Chondrocyte (in vitro differentiated cells): ENCODE data around the gene UTP4. TPM values are rescaled to one million over a fixed set of nuclear protein-coding genes. Genes with fewer than 3 reads are reported as not detected.

Experiments used
- DNase-seq: peaks from one replicate; pipeline ENCODE4 v3.0.0; 2021; ENCODE audit warnings: mixed read lengths, low spot score
- H3K27ac Mint-ChIP-seq: one replicate; pipeline ENCODE4 v1.8.0; 2021; ENCODE audit warnings: mild to moderate bottlenecking, moderate library complexity, mixed read lengths; ENCODE audit not compliant: unreplicated experiment
- H3K27me3 Mint-ChIP-seq: 2 replicates; pipeline ENCODE4 v1.8.0; 2021; ENCODE audit warnings: low read depth, mixed read lengths
- H3K36me3 Mint-ChIP-seq: 2 replicates; pipeline ENCODE4 v1.8.0; 2021; ENCODE audit warnings: low read depth, mixed read lengths
- H3K4me1 Mint-ChIP-seq: 2 replicates; pipeline ENCODE4 v1.8.0; 2021; ENCODE audit warnings: low read depth, mild to moderate bottlenecking, mixed read lengths
- H3K4me3 Mint-ChIP-seq: one replicate; pipeline ENCODE4 v1.8.0; 2021; ENCODE audit warnings: mild to moderate bottlenecking, moderate library complexity, mixed read lengths; ENCODE audit not compliant: unreplicated experiment
- H3K9me3 Mint-ChIP-seq: 2 replicates; pipeline ENCODE4 v1.8.0; 2021; ENCODE audit warnings: low read depth, mixed read lengths
- long read RNA-seq: library from polyadenylated mRNA; stranded (forward); transcript quantifications from one replicate; pipeline ENCODE4 v2.0.0, GENCODE V29; 2021
- total RNA-seq: library from RNA; stranded (reverse); gene quantifications from 3 replicates; pipeline ENCODE4 v1.2.1, GENCODE V29; 2021
- TF ChIP-seq, protein P1 (sequence below): fragments of 200-600 bp; sonication (generic); IDR thresholded peaks from 2 replicates; pipeline ENCODE4 v1.5.0; 2021; ENCODE audit warnings: antibody characterized with exemption, mild to moderate bottlenecking, moderate library complexity

UTP4 gene
- 37.2 to 46.0 TPM (median 41.7 TPM) in 3 replicates for total RNA-seq
- long read RNA-seq, transcript UTP4-201 (17 exons, 2,322 nt), result major isoform, 44 of 69 reads
- long read RNA-seq, transcript UTP4-203 (17 exons, 2,186 nt), result minor isoform, 12 of 69 reads
- long read RNA-seq, partial matches to known transcripts, result 6 of 69 reads
- long read RNA-seq, other reads (novel, unspliced or antisense), result 7 of 69 reads

DNA sequence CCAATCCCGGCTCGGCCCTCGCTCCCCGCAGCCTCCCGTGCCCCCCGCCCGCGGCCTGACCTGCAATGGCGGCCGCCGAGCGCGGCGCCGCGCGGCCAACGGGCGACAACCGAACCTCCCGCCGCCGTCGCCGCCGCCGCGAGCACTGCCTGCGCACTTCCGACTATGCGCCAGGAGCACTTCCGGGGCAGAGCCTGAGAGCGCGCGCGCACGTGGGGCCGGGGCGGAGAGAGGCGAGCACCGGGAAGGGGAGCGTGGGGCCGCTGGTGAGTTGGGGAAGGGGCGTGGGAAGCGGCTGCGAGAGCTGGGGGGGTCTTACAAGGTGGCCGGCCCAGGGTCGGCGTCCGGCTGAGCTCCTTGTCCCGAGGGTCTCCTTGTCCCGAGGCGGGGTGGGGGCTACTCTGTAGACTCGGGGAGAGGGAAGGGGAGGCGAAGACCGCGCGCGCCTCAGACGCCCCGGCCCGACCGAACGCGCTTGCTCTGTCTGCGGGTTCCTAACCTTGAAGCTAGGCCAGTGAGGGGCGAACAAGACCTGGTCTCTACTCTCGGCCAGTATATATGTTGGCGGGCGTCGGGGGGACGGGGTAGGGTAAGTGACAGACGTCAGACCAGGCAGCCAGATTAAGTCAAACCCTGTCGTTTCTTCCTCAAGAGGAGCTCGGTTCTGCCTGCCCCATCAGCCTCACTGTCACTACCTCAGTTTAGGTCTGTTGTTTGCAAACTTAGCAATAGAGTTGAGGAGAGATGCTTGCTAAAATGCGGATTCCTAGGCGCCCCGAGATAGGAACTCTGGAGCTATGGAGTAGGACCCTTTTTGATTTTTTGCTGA is at the start of gene UTP4, which contains the start of gene CHTF8:
UTP4 (plus strand) TSS at position 226 of the 829 bp plus-strand sequence. CDS start 811 bp downstream, outside the sequence.
CHTF8 (minus strand) TSS at position 165 of the 829 bp plus-strand sequence. CDS start 11,130 bp downstream, outside the sequence.
- H3K4me3 Mint-ChIP-seq, result peak within 1 kb of the TSS; percentile 98
- TF ChIP-seq, protein P1, sequence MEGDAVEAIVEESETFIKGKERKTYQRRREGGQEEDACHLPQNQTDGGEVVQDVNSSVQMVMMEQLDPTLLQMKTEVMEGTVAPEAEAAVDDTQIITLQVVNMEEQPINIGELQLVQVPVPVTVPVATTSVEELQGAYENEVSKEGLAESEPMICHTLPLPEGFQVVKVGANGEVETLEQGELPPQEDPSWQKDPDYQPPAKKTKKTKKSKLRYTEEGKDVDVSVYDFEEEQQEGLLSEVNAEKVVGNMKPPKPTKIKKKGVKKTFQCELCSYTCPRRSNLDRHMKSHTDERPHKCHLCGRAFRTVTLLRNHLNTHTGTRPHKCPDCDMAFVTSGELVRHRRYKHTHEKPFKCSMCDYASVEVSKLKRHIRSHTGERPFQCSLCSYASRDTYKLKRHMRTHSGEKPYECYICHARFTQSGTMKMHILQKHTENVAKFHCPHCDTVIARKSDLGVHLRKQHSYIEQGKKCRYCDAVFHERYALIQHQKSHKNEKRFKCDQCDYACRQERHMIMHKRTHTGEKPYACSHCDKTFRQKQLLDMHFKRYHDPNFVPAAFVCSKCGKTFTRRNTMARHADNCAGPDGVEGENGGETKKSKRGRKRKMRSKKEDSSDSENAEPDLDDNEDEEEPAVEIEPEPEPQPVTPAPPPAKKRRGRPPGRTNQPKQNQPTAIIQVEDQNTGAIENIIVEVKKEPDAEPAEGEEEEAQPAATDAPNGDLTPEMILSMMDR, result no peak
- H3K27me3 Mint-ChIP-seq, result no peaks in the 10 kb centered on the region
- no peaks in the 10 kb centered on the region for H3K9me3 Mint-ChIP-seq
- H3K36me3 Mint-ChIP-seq, result peaks cover 5% of the 10 kb centered on the region
- peak; percentile 96 for DNase-seq
- H3K27ac Mint-ChIP-seq, result peak within 1 kb of the TSS; percentile 92
- peaks cover 43% of the 10 kb centered on the region for H3K4me1 Mint-ChIP-seq

DNA sequence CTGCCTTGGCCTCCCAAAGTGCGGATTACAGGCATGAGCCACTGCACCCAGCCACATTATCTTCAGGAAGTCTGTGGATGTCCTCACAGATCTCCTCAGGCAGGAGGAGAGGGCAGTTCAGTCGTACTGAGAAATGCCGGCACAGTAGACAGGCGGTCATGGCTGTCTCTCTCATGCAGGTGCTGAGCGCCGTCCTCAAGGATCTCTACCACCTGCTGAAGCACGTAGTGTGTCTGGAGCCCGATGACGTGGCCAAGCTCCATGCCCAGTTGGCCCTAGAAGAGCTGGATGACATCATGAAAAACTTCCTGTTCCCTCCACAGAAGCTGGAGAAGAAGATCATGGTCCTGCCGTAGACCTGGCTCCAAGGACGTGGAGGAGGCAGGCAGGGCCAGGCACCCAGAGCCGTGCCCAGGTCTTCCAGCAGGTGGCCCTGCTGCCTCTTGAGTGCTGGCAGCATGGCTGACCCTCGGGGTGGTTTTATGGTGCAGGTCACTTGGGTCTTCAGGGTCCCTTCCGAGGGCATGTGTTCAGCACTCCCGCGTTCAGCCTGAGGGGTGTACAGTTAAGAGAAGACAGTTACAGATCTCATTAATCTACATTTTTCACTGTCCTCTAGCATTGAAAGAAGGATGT is 49.0 kb upstream of the UTP4 start:
- Mint-ChIP-seq H3K36me3 (no peaks in the 10 kb centered on the region), H3K4me3 (no peak overlapping the region), H3K9me3 (no peaks in the 10 kb centered on the region), H3K27me3 (no peaks in the 10 kb centered on the region), H3K27ac (no peak overlapping the region), H3K4me1 (peaks cover 4% of the 10 kb centered on the region)
- no peak for DNase-seq
- TF ChIP-seq, protein P1, result no peak

DNA sequence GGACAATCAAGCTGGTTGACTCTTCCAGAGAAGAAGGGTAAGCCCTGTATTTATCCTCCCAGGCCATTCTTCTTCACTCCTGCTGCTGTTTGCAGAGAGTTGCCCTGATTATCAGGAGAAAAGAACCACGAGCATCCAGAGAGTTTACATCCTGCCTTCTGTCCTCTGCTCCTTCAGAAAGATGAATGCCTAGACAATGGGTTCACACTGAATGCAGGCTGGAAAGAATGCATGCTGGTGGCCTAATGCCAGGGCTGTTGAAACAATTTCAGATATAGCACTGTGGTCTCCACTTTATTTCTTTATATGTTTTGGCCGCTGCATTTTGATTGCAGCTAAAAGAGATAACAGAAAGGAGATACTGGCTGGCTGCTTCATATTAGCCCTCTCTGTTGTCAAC is 48.2 kb upstream of the UTP4 start:
- H3K27ac Mint-ChIP-seq, result no peak overlapping the region
- peaks cover 4% of the 10 kb centered on the region for H3K4me1 Mint-ChIP-seq
- DNase-seq, result no peak
- no peak overlapping the region for H3K4me3 Mint-ChIP-seq
- H3K36me3 Mint-ChIP-seq, result no peaks in the 10 kb centered on the region
- no peaks in the 10 kb centered on the region for H3K27me3 Mint-ChIP-seq
- no peaks in the 10 kb centered on the region for H3K9me3 Mint-ChIP-seq
- TF ChIP-seq, protein P1, result no peak

DNA sequence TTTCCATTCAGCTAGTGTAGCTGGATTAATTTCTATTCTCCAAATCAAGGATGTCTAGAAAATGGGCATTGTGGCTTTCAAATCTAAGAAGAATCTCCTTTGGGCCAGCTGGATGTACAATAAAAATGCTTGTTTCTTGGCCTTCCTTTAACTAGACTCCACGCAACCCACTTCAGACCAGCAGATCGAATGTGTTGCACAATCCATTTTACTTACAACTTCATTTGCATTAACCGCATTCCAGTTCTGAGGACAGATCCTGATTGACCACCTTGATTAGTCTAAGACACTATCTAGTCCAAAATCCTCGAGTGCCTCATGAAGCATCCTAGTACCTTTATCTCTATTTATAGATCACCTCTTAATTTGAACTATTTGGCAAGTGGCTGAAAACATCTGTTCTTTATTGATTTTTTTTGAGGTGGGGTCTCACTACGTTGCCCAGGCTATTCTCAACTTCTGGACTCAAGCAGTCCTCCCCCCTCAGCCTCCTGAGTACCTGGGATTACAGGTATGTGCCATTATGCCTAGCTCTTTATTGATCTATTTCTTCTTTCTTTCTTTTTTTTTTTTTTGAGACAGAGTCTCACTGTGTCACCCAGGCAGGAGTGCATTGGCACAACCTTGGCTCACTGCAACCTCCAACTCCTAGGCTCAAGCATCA is 47.3 kb upstream of the UTP4 start:
- Mint-ChIP-seq H3K4me1 (peaks cover 4% of the 10 kb centered on the region), H3K27ac (no peak overlapping the region), H3K4me3 (no peak overlapping the region), H3K9me3 (no peaks in the 10 kb centered on the region), H3K36me3 (no peaks in the 10 kb centered on the region), H3K27me3 (no peaks in the 10 kb centered on the region)
- TF ChIP-seq, protein P1, result no peak
- DNase-seq, result no peak

DNA sequence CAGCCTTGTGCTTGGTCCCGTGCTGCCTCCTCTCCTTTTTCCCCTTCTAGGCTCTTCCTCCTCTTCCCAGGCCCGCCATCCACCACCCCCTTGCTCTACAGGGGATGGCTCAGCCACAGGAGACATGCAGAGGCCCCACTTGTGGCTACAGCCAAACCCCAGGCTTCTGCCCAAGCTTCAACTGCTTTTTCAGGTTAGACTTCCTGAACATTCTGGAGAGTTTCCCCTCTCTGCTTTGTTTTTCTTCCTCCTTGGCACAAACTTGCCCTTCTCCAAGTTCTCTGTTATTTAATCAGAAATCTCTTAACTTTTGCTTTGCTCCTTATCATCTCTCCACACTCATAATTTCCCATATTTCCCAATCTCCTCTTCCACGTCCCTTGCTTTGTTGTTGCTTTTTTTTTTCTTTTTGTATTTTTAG is 45.3 kb upstream of the UTP4 start:
- TF ChIP-seq, protein P1, result no peak
- H3K27me3 Mint-ChIP-seq, result no peaks in the 10 kb centered on the region
- H3K4me1 Mint-ChIP-seq, result peaks cover 4% of the 10 kb centered on the region
- DNase-seq, result no peak
- no peaks in the 10 kb centered on the region for H3K36me3 Mint-ChIP-seq
- H3K9me3 Mint-ChIP-seq, result no peaks in the 10 kb centered on the region
- no peak overlapping the region for H3K27ac Mint-ChIP-seq
- no peak overlapping the region for H3K4me3 Mint-ChIP-seq
